ENCODE results near the gene SOX11. TPM values are rescaled to one million over a fixed set of nuclear protein-coding genes. Genes with fewer than 3 reads are reported as not detected.

Gene SOX11
- polyA plus RNA-seq, 1 donor from 2014 or later = not detected

GRCh38 chr2:5723791-5724735, 31.9 kb downstream of the SOX11 start:
- Mint-ChIP-seq H3K4me1 (peaks cover 0 to 2% (median 0%) of the 10 kb centered on the region in 3 donors), H3K27me3 (peaks cover 3% of the 10 kb centered on the region), H3K9me3 (peaks cover 0 to 9% (median 3%) of the 10 kb centered on the region in 3 donors), H3K27ac (peak overlapping the region in 1 of 3 donors; percentile 29), H3K4me3 (peak overlapping the region in 1 of 4 donors; percentile 57), H3K36me3 (no peaks in the 10 kb centered on the region)

- Mint-ChIP-seq H3K4me3 (no peak overlapping the region), H3K36me3 (no peaks in the 10 kb centered on the region), H3K9me3 (peaks cover 0 to 4% (median 3%) of the 10 kb centered on the region in 3 donors), H3K27ac (no peak overlapping the region), H3K27me3 (peaks cover 5% of the 10 kb centered on the region), H3K4me1 (no peaks in the 10 kb centered on the region)
Observed at GRCh38 chr2:5725072-5725471, 32.9 kb downstream of the SOX11 start.

- H3K4me1 Mint-ChIP-seq = no peaks in the 10 kb centered on the region
- peaks cover 5% of the 10 kb centered on the region for H3K27me3 Mint-ChIP-seq
- no peak overlapping the region for H3K27ac Mint-ChIP-seq
- no peaks in the 10 kb centered on the region for H3K36me3 Mint-ChIP-seq
- H3K4me3 Mint-ChIP-seq = peak overlapping the region in 1 of 4 donors; percentile 8
- H3K9me3 Mint-ChIP-seq = peaks cover 0 to 4% (median 0%) of the 10 kb centered on the region in 3 donors
Observed at GRCh38 chr2:5725794-5726463, 33.7 kb downstream of the SOX11 start.

GRCh38 chr2:5727235-5727634, 35.1 kb downstream of the SOX11 start:
- no peak overlapping the region for H3K27ac Mint-ChIP-seq
- H3K4me1 Mint-ChIP-seq = no peaks in the 10 kb centered on the region

GRCh38 chr2:5729416-5729815, 37.2 kb downstream of the SOX11 start:
- H3K4me3 Mint-ChIP-seq = no peak overlapping the region
- H3K4me1 Mint-ChIP-seq = no peaks in the 10 kb centered on the region
- peaks cover 5% of the 10 kb centered on the region for H3K27me3 Mint-ChIP-seq

More at GRCh38 chr2:5727235-5727634, 35.1 kb downstream of the SOX11 start:
- peaks cover 5% of the 10 kb centered on the region for H3K27me3 Mint-ChIP-seq
- H3K4me3 Mint-ChIP-seq = no peak overlapping the region
- H3K9me3 Mint-ChIP-seq = peaks cover 0 to 2% (median 0%) of the 10 kb centered on the region in 3 donors
- H3K36me3 Mint-ChIP-seq = no peaks in the 10 kb centered on the region

GRCh38 chr2:5730386-5730785, 38.2 kb downstream of the SOX11 start:
- H3K9me3 Mint-ChIP-seq = peaks cover 0 to 6% (median 0%) of the 10 kb centered on the region in 3 donors
- no peaks in the 10 kb centered on the region for H3K36me3 Mint-ChIP-seq
- H3K4me1 Mint-ChIP-seq = no peaks in the 10 kb centered on the region
- H3K4me3 Mint-ChIP-seq = no peak overlapping the region
- H3K27me3 Mint-ChIP-seq = peaks cover 5% of the 10 kb centered on the region
- H3K27ac Mint-ChIP-seq = no peak overlapping the region

More at GRCh38 chr2:5729416-5729815, 37.2 kb downstream of the SOX11 start:
- Mint-ChIP-seq H3K36me3 (no peaks in the 10 kb centered on the region), H3K9me3 (peaks cover 0 to 4% (median 0%) of the 10 kb centered on the region in 3 donors), H3K27ac (no peak overlapping the region)

GRCh38 chr2:5734859-5735520, 42.8 kb downstream of the SOX11 start:
- H3K27ac Mint-ChIP-seq = no peak overlapping the region
- H3K9me3 Mint-ChIP-seq = peaks cover 0 to 7% (median 0%) of the 10 kb centered on the region in 3 donors
- no peak overlapping the region for H3K4me3 Mint-ChIP-seq
- no peaks in the 10 kb centered on the region for H3K27me3 Mint-ChIP-seq
- no peaks in the 10 kb centered on the region for H3K4me1 Mint-ChIP-seq
- H3K36me3 Mint-ChIP-seq = no peaks in the 10 kb centered on the region

- H3K27ac Mint-ChIP-seq = no peak overlapping the region
- peaks cover 0 to 7% (median 0%) of the 10 kb centered on the region in 3 donors for H3K9me3 Mint-ChIP-seq
- no peaks in the 10 kb centered on the region for H3K4me1 Mint-ChIP-seq
- H3K36me3 Mint-ChIP-seq = no peaks in the 10 kb centered on the region
- H3K4me3 Mint-ChIP-seq = no peak overlapping the region
- H3K27me3 Mint-ChIP-seq = no peaks in the 10 kb centered on the region
Observed at GRCh38 chr2:5735521-5735861, 43.3 kb downstream of the SOX11 start.

- H3K4me3 Mint-ChIP-seq = no peak overlapping the region
- no peaks in the 10 kb centered on the region for H3K4me1 Mint-ChIP-seq
- peaks cover 0 to 7% (median 0%) of the 10 kb centered on the region in 3 donors for H3K9me3 Mint-ChIP-seq
- H3K36me3 Mint-ChIP-seq = no peaks in the 10 kb centered on the region
- no peaks in the 10 kb centered on the region for H3K27me3 Mint-ChIP-seq
- H3K27ac Mint-ChIP-seq = no peak overlapping the region
Observed at GRCh38 chr2:5736050-5736449, 43.9 kb downstream of the SOX11 start.

GRCh38 chr2:5736886-5737285, 44.7 kb downstream of the SOX11 start:
- no peaks in the 10 kb centered on the region for H3K36me3 Mint-ChIP-seq
- no peak overlapping the region for H3K4me3 Mint-ChIP-seq
- H3K27me3 Mint-ChIP-seq = no peaks in the 10 kb centered on the region
- peaks cover 0 to 7% (median 0%) of the 10 kb centered on the region in 3 donors for H3K9me3 Mint-ChIP-seq
- H3K27ac Mint-ChIP-seq = no peak overlapping the region
- no peaks in the 10 kb centered on the region for H3K4me1 Mint-ChIP-seq

- H3K9me3 Mint-ChIP-seq = peaks cover 0 to 5% (median 0%) of the 10 kb centered on the region in 3 donors
- H3K4me3 Mint-ChIP-seq = no peak overlapping the region
- H3K27me3 Mint-ChIP-seq = no peaks in the 10 kb centered on the region
- H3K4me1 Mint-ChIP-seq = peaks cover 0 to 2% (median 0%) of the 10 kb centered on the region in 3 donors
- no peak overlapping the region for H3K27ac Mint-ChIP-seq
- no peaks in the 10 kb centered on the region for H3K36me3 Mint-ChIP-seq
Observed at GRCh38 chr2:5740053-5740452, 47.9 kb downstream of the SOX11 start.

GRCh38 chr2:5740817-5741216, 48.6 kb downstream of the SOX11 start:
- Mint-ChIP-seq H3K36me3 (no peaks in the 10 kb centered on the region), H3K4me3 (no peak overlapping the region), H3K27ac (no peak overlapping the region), H3K9me3 (peaks cover 0 to 2% (median 0%) of the 10 kb centered on the region in 3 donors), H3K4me1 (peaks cover 0 to 2% (median 0%) of the 10 kb centered on the region in 3 donors), H3K27me3 (no peaks in the 10 kb centered on the region)

- Mint-ChIP-seq H3K36me3 (no peaks in the 10 kb centered on the region), H3K4me3 (no peak overlapping the region), H3K27ac (no peak overlapping the region), H3K4me1 (peaks cover 0 to 2% (median 0%) of the 10 kb centered on the region in 3 donors), H3K27me3 (no peaks in the 10 kb centered on the region), H3K9me3 (peaks cover 0 to 2% (median 0%) of the 10 kb centered on the region in 3 donors)
Observed at GRCh38 chr2:5741242-5741641, 49.1 kb downstream of the SOX11 start.

- H3K9me3 Mint-ChIP-seq = peaks cover 0 to 2% (median 0%) of the 10 kb centered on the region in 3 donors
- H3K27me3 Mint-ChIP-seq = no peaks in the 10 kb centered on the region
- no peak overlapping the region for H3K27ac Mint-ChIP-seq
- no peaks in the 10 kb centered on the region for H3K36me3 Mint-ChIP-seq
- H3K4me3 Mint-ChIP-seq = no peak overlapping the region
- H3K4me1 Mint-ChIP-seq = peaks cover 0 to 2% (median 0%) of the 10 kb centered on the region in 3 donors
Observed at GRCh38 chr2:5742126-5742525, 49.9 kb downstream of the SOX11 start.

- H3K27me3 Mint-ChIP-seq = no peaks in the 10 kb centered on the region
- no peak overlapping the region for H3K4me3 Mint-ChIP-seq
- H3K4me1 Mint-ChIP-seq = peaks cover 0 to 5% (median 0%) of the 10 kb centered on the region in 3 donors
- H3K36me3 Mint-ChIP-seq = no peaks in the 10 kb centered on the region
- no peaks in the 10 kb centered on the region for H3K9me3 Mint-ChIP-seq
- H3K27ac Mint-ChIP-seq = no peak overlapping the region
Observed at GRCh38 chr2:5748391-5748790, 56.2 kb downstream of the SOX11 start.

Data from IgD-negative memory B cell (primary cell).